Bladder microvascular endothelial cell (primary cell): ENCODE results near the gene CDH26. TPM values are rescaled to one million over a fixed set of nuclear protein-coding genes. Genes with fewer than 3 reads are reported as not detected.

Source experiments
- total RNA-seq: library from RNA; depleted of rRNA; stranded (reverse); fragments of >200 nt; gene quantifications from 2 replicates; pipeline ENCODE4 v1.2.3, GENCODE V29; 2014

The CDH26 gene
- under 0.01 and 0.31 TPM in 2 replicates for total RNA-seq

GRCh38 chr20:59958123-59958522 is at the start of gene CDH26:
CDH26 (plus strand) TSS chr20:59958423; CDS start chr20:59958727, 304 bp downstream.

DNA sequence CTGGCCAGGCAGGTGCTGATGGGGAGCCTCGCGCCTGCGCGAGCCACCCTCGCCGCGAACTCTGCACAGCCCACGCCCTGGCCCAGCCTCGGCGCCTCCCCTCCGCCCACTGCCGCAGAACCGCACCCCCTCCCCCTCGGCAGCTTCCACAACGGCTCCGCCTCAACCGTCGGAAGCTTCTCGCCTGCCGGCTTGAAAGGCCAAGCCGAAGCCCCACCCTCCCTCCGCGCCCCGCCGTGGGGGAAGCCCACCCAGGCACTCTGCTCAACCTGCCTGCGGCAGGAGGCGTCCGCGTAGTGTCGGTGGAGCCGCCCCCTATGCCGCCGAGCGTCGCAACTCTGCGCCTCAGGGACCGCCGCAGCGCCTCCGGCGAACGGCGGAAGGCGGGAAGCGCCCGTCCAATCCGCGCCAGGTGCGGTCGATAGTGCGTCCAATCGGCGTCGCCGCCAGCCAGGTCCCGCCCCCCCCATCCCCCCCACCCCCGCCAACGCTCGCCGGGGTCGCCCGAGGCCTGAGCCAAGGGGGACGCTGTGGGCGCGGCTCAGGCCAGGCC is 24.9 kb upstream of the CDH26 start, which contains the start of gene SYCP2:
Gene SYCP2, minus strand, starts transcription at position 342 of the 553 bp plus-strand sequence. CDS start 11,224 bp downstream, outside the sequence.

DNA sequence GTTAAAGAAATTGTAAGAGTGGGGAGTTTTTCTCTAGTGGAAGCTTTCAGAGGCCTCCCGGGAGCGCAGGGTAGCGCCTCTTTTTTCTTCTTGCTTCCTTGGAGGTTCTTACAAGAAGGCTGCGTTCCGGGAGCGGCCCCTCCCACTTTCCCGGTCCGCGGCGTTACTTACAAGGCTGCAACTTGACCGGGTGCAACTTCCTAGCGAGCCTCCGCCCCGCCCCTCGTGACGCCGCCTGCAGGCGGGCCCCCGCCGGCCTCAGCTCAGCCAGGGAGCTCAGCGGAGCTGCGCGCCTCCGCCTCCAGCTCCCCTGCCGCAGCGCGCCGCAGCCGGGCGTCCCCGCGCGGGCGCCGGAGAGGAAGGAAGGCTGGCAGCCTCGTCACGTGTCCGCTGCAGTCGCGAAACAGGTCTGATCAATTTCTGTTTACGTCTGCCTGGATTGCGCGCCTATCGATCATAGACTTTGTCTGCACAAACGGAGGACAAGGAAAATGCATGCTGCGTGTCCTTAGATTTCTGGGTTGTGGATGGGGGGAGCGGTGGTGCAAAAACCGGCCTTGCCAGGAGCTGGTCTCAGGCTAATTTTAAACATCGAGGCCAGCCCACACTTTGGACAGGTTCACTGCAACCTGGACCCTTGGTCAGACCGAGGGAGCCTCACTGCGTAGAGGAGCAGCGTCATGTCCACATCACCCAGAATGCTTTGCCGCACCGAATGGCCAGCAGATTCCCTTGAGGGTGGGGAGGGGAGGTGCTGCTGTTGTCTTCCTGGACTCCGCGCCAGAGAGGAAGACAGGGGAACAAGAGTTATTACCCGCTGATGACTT is 17.9 kb upstream of the CDH26 start, which contains the start of the genes FAM217B and PPP1R3D:
Gene FAM217B, plus strand, starts transcription at position 261 of the 827 bp plus-strand sequence. CDS start 3,555 bp downstream, outside the sequence.
Gene PPP1R3D, minus strand, starts transcription at position 177 of the 827 bp plus-strand sequence. CDS start 374 bp downstream, outside the sequence.

Other genes starting within 250 kb of the CDH26 start
- gene SYCP2, start 24.8 kb upstream of the CDH26 start, total RNA-seq: 0.49 and 2.6 TPM in 2 replicates
- gene PPP1R3D, start 18.1 kb upstream of the CDH26 start, total RNA-seq: 5.5 and 6.4 TPM in 2 replicates
- gene FAM217B, start 18.0 kb upstream of the CDH26 start, total RNA-seq: 2.1 and 4.2 TPM in 2 replicates